Common myeloid progenitor, CD34-positive (primary cell): ENCODE results near the gene SLC25A24.

ENCODE experiments used
- CTCF ChIA-PET: fragments of 350-600 bp; sonication (Branson Sonifier 250); formaldehyde crosslinking; loops from one replicate; lab custom pipeline; 2021; ENCODE audit warnings: antibody characterized with exemption; lab: Charles Lee
- POLR2A ChIA-PET: fragments of 350-600 bp; sonication (Branson Sonifier 250); formaldehyde crosslinking; loops from one replicate; lab custom pipeline; 2021; ENCODE audit warnings: antibody characterized with exemption; lab: Charles Lee
- DNase-seq, 3 donors: peaks; one replicate each; pipeline versions ENCODE4 v3.0.0 to v3.0.0-alpha.2; 2013
- H3K27ac ChIP-seq, 2 experiments: 1 replicate in 1 of 2; 2 replicates in 1 of 2; pipeline ENCODE4 v1.7.0; 2013; ENCODE audit warnings: inconsistent platforms in 2 of 2, low read length in 2 of 2, mild to moderate bottlenecking in 2 of 2, low read depth in 1 of 2, moderate library complexity in 1 of 2; ENCODE audit not compliant: severe bottlenecking in 2 of 2, insufficient read depth in 1 of 2, poor library complexity in 1 of 2
- H3K27me3 ChIP-seq, 5 experiments: replicated peaks in 2 of 5; 1 replicate in 3 of 5; 2 replicates in 2 of 5; pipeline versions ENCODE4 v1.6.1 to v1.7.0; 2013; ENCODE audit warnings: low read length in 4 of 5, mild to moderate bottlenecking in 2 of 5, moderate library complexity in 2 of 5, inconsistent platforms in 1 of 5; ENCODE audit not compliant: insufficient read depth in 5 of 5, control insufficient read depth in 4 of 5
- H3K36me3 ChIP-seq, 4 experiments: 1 replicate in 2 of 4; 2 replicates in 2 of 4; pipeline versions ENCODE4 v1.6.1 to v1.7.0; 2013; ENCODE audit warnings: low read length in 3 of 4, control low read depth in 1 of 4, mild to moderate bottlenecking in 1 of 4; ENCODE audit not compliant: control insufficient read depth in 4 of 4, insufficient read depth in 4 of 4
- H3K4me1 ChIP-seq, 4 experiments: 1 replicate in 3 of 4; 2 replicates in 1 of 4; pipeline versions ENCODE4 v1.6.1 to v1.7.1; 2013; ENCODE audit warnings: low read length in 3 of 4, mild to moderate bottlenecking in 3 of 4, control low read depth in 1 of 4, inconsistent platforms in 1 of 4, moderate library complexity in 1 of 4; ENCODE audit not compliant: control insufficient read depth in 4 of 4, insufficient read depth in 4 of 4; ENCODE audit errors: control extremely low read depth in 1 of 4
- H3K4me3 ChIP-seq, 7 experiments: 1 replicate in 4 of 7; 2 replicates in 3 of 7; pipeline versions ENCODE4 v1.5.1 to v1.7.0; 2013; ENCODE audit warnings: mild to moderate bottlenecking in 7 of 7, low read length in 6 of 7, moderate library complexity in 6 of 7, inconsistent platforms in 2 of 7, low read depth in 2 of 7, control low read depth in 1 of 7; ENCODE audit not compliant: insufficient read depth in 4 of 7, control insufficient read depth in 1 of 7; ENCODE audit errors: extremely low read depth in 1 of 7
- H3K9me3 ChIP-seq, 5 experiments: 1 replicate in 4 of 5; 2 replicates in 1 of 5; pipeline versions ENCODE4 v1.6.1 to v1.7.1; 2013; ENCODE audit warnings: low read length in 4 of 5, mild to moderate bottlenecking in 2 of 5, inconsistent platforms in 1 of 5, low read depth in 1 of 5, moderate library complexity in 1 of 5; ENCODE audit not compliant: control insufficient read depth in 4 of 5, insufficient read depth in 2 of 5; ENCODE audit errors: control extremely low read depth in 1 of 5
- WGBS: methylation state at CpG from one replicate; pipeline ENCODE4 v1.1.5; 2013; ENCODE audit not compliant: insufficient coverage; 5-methylcytosine and 5-hydroxymethylcytosine counted together

SLC25A24 gene

GRCh38 chr1:108129999-108130398, 70.1 kb downstream of the SLC25A24 start:
- Histone ChIP-seq H3K9me3 (peaks cover 0 to 18% (median 10%) of the 10 kb centered on the region in 5 experiments), H3K4me3 (no peak overlapping the region), H3K36me3 (peaks cover 0 to 18% (median 4%) of the 10 kb centered on the region in 4 experiments), H3K27me3 (no peaks in the 10 kb centered on the region), H3K27ac (no peak overlapping the region), H3K4me1 (peaks cover 3 to 20% (median 12%) of the 10 kb centered on the region in 4 experiments)
- POLR2A ChIA-PET: no interaction called here
- CTCF ChIA-PET: interaction anchor here (0.9 to 8.7 kb wide), 4 partner anchors 11 to 514 kb away, joined by 3 to 271 read pairs (median 6); no protein-coding TSS in a partner anchor
- no peak for DNase-seq
- 79% methylated on average over 4 of the region's 4 CpGs for WGBS

- no peaks in the 10 kb centered on the region for H3K9me3 ChIP-seq
- 0% methylated on average over 1 of the region's 7 CpGs for WGBS
- no peak overlapping the region for H3K4me3 ChIP-seq
- no peak overlapping the region for H3K27ac ChIP-seq
- peak; percentile 84 to 89 (median 85) for DNase-seq
- ChIA-PET POLR2A (interaction anchor here (0.7 kb wide), 1 partner anchor 57 kb away, joined by 3 read pairs; no protein-coding TSS in a partner anchor), CTCF (interaction anchor here (0.6 to 8.7 kb wide), 48 partner anchors 12 to 359 kb away, joined by 3 to 271 read pairs (median 4); partner anchors contain the start of gene VAV3)
- no peaks in the 10 kb centered on the region for H3K27me3 ChIP-seq
- H3K4me1 ChIP-seq: peaks cover 0 to 16% (median 8%) of the 10 kb centered on the region in 4 experiments
- no peaks in the 10 kb centered on the region for H3K36me3 ChIP-seq
Measured at GRCh38 chr1:108125312-108126138, 74.6 kb downstream of the SLC25A24 start.

- POLR2A ChIA-PET: no interaction called here
- Histone ChIP-seq H3K36me3 (no peaks in the 10 kb centered on the region), H3K4me1 (peaks cover 0 to 16% (median 7%) of the 10 kb centered on the region in 4 experiments), H3K9me3 (no peaks in the 10 kb centered on the region), H3K4me3 (no peak overlapping the region), H3K27me3 (no peaks in the 10 kb centered on the region), H3K27ac (no peak overlapping the region)
- CTCF ChIA-PET: interaction anchor here (0.6 to 8.7 kb wide), 45 partner anchors 11 to 385 kb away, joined by 3 to 271 read pairs (median 4); partner anchors contain the start of gene VAV3
- no peak for DNase-seq
- WGBS: 99% methylated on average over 10 of the region's 12 CpGs
Measured at GRCh38 chr1:108124622-108125311, 75.4 kb downstream of the SLC25A24 start.

GRCh38 chr1:108124023-108124422, 76.1 kb downstream of the SLC25A24 start:
- ChIA-PET CTCF (interaction anchor here (0.8 to 8.7 kb wide), 26 partner anchors 13 to 385 kb away, joined by 3 to 271 read pairs (median 4); partner anchors contain the start of gene VAV3), POLR2A (no interaction called here)
- no peak overlapping the region for H3K4me3 ChIP-seq
- H3K9me3 ChIP-seq: no peaks in the 10 kb centered on the region
- no peak for DNase-seq
- no peaks in the 10 kb centered on the region for H3K36me3 ChIP-seq
- WGBS: 100% methylated on average over 1 of the region's 1 CpG
- no peaks in the 10 kb centered on the region for H3K27me3 ChIP-seq
- H3K27ac ChIP-seq: no peak overlapping the region
- peaks cover 2 to 23% (median 12%) of the 10 kb centered on the region in 4 experiments for H3K4me1 ChIP-seq

GRCh38 chr1:108121358-108122143, 78.6 kb downstream of the SLC25A24 start:
- CTCF ChIA-PET: interaction anchor here (5.3 kb wide), 1 partner anchor 338 kb away, joined by 51 read pairs; no protein-coding TSS in a partner anchor
- 98% methylated on average over 24 of the region's 36 CpGs for WGBS
- H3K27ac ChIP-seq: no peak overlapping the region
- POLR2A ChIA-PET: no interaction called here
- H3K4me1 ChIP-seq: peaks cover 7 to 33% (median 23%) of the 10 kb centered on the region in 4 experiments
- H3K9me3 ChIP-seq: no peaks in the 10 kb centered on the region
- DNase-seq: no peak
- H3K4me3 ChIP-seq: no peak overlapping the region
- no peaks in the 10 kb centered on the region for H3K27me3 ChIP-seq
- H3K36me3 ChIP-seq: no peaks in the 10 kb centered on the region

- ChIA-PET POLR2A (no interaction called here), CTCF (interaction anchor here (0.6 to 5.3 kb wide), 9 partner anchors 9 to 361 kb away, joined by 3 to 51 read pairs (median 6); no protein-coding TSS in a partner anchor)
- Histone ChIP-seq H3K27me3 (no peaks in the 10 kb centered on the region), H3K36me3 (no peaks in the 10 kb centered on the region), H3K27ac (no peak overlapping the region), H3K4me1 (peaks cover 7 to 30% (median 19%) of the 10 kb centered on the region in 4 experiments), H3K9me3 (no peaks in the 10 kb centered on the region), H3K4me3 (no peak overlapping the region)
- WGBS: 90% methylated on average over 6 of the region's 6 CpGs
- no peak for DNase-seq
Measured at GRCh38 chr1:108120163-108120562, 80.0 kb downstream of the SLC25A24 start.
